Type B pancreatic cell (in vitro differentiated cells): ENCODE data around the gene TERB2. TPM values are rescaled to one million over a fixed set of nuclear protein-coding genes. Genes with fewer than 3 reads are reported as not detected.
"Not testable (repeated sequence)": the region's sequence is repeated elsewhere in the genome, so short reads cannot be mapped to it uniquely, and the experiment has no call there.

Experiments used
- DNase-seq: peaks from one replicate; pipeline ENCODE4 v3.0.0; 2021; ENCODE audit warnings: mixed read lengths; ENCODE audit not compliant: unreplicated experiment; ENCODE audit errors: extremely low spot score
- H3K27ac Mint-ChIP-seq: 2 replicates; pipeline ENCODE4 v1.8.0; 2021; ENCODE audit warnings: mild to moderate bottlenecking, mixed read lengths
- H3K27me3 Mint-ChIP-seq: 2 replicates; pipeline ENCODE4 v1.8.0; 2021; ENCODE audit warnings: mixed read lengths
- H3K36me3 Mint-ChIP-seq: 2 replicates; pipeline ENCODE4 v1.8.0; 2021; ENCODE audit warnings: mixed read lengths
- H3K4me1 Mint-ChIP-seq: one replicate; pipeline ENCODE4 v1.8.0; 2021; ENCODE audit warnings: mixed read lengths; ENCODE audit not compliant: unreplicated experiment
- H3K4me3 Mint-ChIP-seq: 2 replicates; pipeline ENCODE4 v1.8.0; 2021; ENCODE audit warnings: mild to moderate bottlenecking, mixed read lengths
- H3K9me3 Mint-ChIP-seq: 2 replicates; pipeline ENCODE4 v1.8.0; 2021; ENCODE audit warnings: mixed read lengths
- CTCF ChIP-seq: fragments of 200-600 bp; sonication (generic); conservative IDR thresholded peaks from 2 replicates; pipeline ENCODE4 v1.5.0; 2021; ENCODE audit warnings: antibody characterized with exemption, mild to moderate bottlenecking
- total RNA-seq: library from RNA; stranded (reverse); gene quantifications from 2 replicates; pipeline ENCODE4 v1.2.1, GENCODE V29; 2021; ENCODE audit warnings: low replicate concordance

The TERB2 gene
- total RNA-seq, 1 donor from 2014 or later: not detected

GRCh38 chr15:45021348-45021747, 64.9 kb downstream of the TERB2 start:
- no peak for DNase-seq
- H3K4me1 Mint-ChIP-seq: peaks cover 15% of the 10 kb centered on the region
- H3K27ac Mint-ChIP-seq: peak overlapping the region; percentile 84
- no peaks in the 10 kb centered on the region for H3K9me3 Mint-ChIP-seq
- peak overlapping the region; percentile 78 for H3K4me3 Mint-ChIP-seq
- H3K36me3 Mint-ChIP-seq: peaks cover 3% of the 10 kb centered on the region
- TF ChIP-seq CTCF: no peak
- peaks cover 23% of the 10 kb centered on the region for H3K27me3 Mint-ChIP-seq

GRCh38 chr15:45022871-45023658, 66.6 kb downstream of the TERB2 start, which contains the start of gene SORD:
Gene SORD, plus strand, starts transcription at chr15:45023195. Its CDS starts 89 bp downstream, at chr15:45023284.
- Mint-ChIP-seq H3K4me3 (peak within 1 kb of the TSS; percentile 95), H3K27ac (peak within 1 kb of the TSS; percentile 65), H3K9me3 (no peaks in the 10 kb centered on the region), H3K36me3 (peaks cover 9% of the 10 kb centered on the region), H3K4me1 (peaks cover 19% of the 10 kb centered on the region), H3K27me3 (peaks cover 10% of the 10 kb centered on the region)
- peak; percentile 96 for DNase-seq
- TF ChIP-seq CTCF: no peak

GRCh38 chr15:45023659-45024225, 67.3 kb downstream of the TERB2 start:
- peak overlapping the region; percentile 95 for H3K4me3 Mint-ChIP-seq
- peaks cover 19% of the 10 kb centered on the region for H3K4me1 Mint-ChIP-seq
- H3K36me3 Mint-ChIP-seq: peaks cover 9% of the 10 kb centered on the region
- H3K27ac Mint-ChIP-seq: peak overlapping the region; percentile 65
- no peak for TF ChIP-seq CTCF
- H3K9me3 Mint-ChIP-seq: no peaks in the 10 kb centered on the region
- peaks cover 7% of the 10 kb centered on the region for H3K27me3 Mint-ChIP-seq
- no peak for DNase-seq

DNA sequence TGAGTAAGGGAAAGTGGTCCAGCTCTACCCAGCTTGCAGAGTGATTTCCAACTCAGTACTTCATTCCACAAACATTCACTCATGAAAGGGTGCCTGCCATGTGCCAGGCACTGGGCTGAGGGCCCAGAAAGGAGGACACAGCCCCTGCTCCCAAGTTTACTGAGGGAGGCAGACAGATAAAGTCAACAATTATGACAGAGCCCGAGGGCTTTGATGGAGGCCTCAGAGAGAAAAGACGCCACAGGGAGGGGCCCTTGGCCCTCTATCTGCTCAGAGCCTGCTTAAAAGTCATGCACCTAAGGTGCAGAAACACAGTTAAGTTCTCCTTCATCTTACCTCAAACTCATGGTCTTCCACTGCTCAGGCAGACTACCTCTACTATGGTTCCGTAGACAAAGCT, 68.2 kb downstream of the TERB2 start:
- H3K9me3 Mint-ChIP-seq, DNase-seq, H3K27ac Mint-ChIP-seq, H3K27me3 Mint-ChIP-seq: not testable (repeated sequence)
- H3K4me3 Mint-ChIP-seq: peak overlapping the region; percentile 76
- H3K36me3 Mint-ChIP-seq: peaks cover 12% of the 10 kb centered on the region
- peaks cover 19% of the 10 kb centered on the region for H3K4me1 Mint-ChIP-seq

GRCh38 chr15:45025627-45026026, 69.1 kb downstream of the TERB2 start:
- H3K27me3 Mint-ChIP-seq, H3K9me3 Mint-ChIP-seq, H3K27ac Mint-ChIP-seq, DNase-seq: not testable (repeated sequence)
- Mint-ChIP-seq H3K36me3 (peaks cover 19% of the 10 kb centered on the region), H3K4me3 (peak overlapping the region; percentile 65), H3K4me1 (peaks cover 19% of the 10 kb centered on the region)

DNA sequence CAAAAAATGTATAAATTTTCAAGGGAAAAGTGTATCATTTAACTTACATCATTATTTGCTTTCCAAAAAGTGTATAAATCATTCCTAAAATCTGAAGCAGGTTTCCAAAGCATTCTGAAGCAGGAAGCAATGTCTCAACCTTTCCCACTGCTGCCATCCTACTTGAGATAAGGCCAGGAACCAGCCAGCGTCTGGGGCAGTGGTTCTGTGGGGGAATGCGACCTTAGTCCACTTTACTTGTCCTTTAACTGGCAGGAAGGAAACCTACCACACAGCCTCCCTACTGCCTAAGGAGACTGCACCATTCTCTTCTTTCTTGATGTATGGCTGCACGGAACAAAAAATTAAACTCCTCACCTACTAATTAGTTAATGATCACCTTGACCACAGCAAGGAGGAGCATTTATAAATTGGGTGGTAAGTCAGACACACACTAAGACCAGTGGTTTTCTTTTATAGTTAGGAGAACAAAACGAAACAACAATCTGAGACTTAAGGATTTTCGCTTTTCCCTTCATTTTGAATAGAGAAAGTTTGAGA, 70.2 kb downstream of the TERB2 start:
- no peak for TF ChIP-seq CTCF
- H3K4me1 Mint-ChIP-seq: peaks cover 14% of the 10 kb centered on the region
- no peak overlapping the region for H3K4me3 Mint-ChIP-seq
- DNase-seq: no peak
- peaks cover 25% of the 10 kb centered on the region for H3K36me3 Mint-ChIP-seq
- no peak overlapping the region for H3K27ac Mint-ChIP-seq
- no peaks in the 10 kb centered on the region for H3K27me3 Mint-ChIP-seq
- no peaks in the 10 kb centered on the region for H3K9me3 Mint-ChIP-seq
